Stimulated activated CD4-positive, alpha-beta T cell treated with anti-CD3 and anti-CD28 coated beads, Interleukin-15, amount 100 ng/mL, for 1 hour (primary cell): ENCODE data around the gene SLC20A1.
"Not testable (repeated sequence)": the region's sequence is repeated elsewhere in the genome, so short reads cannot be mapped to it uniquely, and the experiment has no call there.

Source experiments
- DNase-seq, 2 donors: peaks; one replicate each; pipeline ENCODE4 v3.0.0-alpha.2; 2020; ENCODE audit warnings: low read depth in 1 of 2, low spot score in 1 of 2

The SLC20A1 gene, protein sequence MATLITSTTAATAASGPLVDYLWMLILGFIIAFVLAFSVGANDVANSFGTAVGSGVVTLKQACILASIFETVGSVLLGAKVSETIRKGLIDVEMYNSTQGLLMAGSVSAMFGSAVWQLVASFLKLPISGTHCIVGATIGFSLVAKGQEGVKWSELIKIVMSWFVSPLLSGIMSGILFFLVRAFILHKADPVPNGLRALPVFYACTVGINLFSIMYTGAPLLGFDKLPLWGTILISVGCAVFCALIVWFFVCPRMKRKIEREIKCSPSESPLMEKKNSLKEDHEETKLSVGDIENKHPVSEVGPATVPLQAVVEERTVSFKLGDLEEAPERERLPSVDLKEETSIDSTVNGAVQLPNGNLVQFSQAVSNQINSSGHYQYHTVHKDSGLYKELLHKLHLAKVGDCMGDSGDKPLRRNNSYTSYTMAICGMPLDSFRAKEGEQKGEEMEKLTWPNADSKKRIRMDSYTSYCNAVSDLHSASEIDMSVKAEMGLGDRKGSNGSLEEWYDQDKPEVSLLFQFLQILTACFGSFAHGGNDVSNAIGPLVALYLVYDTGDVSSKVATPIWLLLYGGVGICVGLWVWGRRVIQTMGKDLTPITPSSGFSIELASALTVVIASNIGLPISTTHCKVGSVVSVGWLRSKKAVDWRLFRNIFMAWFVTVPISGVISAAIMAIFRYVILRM

DNA sequence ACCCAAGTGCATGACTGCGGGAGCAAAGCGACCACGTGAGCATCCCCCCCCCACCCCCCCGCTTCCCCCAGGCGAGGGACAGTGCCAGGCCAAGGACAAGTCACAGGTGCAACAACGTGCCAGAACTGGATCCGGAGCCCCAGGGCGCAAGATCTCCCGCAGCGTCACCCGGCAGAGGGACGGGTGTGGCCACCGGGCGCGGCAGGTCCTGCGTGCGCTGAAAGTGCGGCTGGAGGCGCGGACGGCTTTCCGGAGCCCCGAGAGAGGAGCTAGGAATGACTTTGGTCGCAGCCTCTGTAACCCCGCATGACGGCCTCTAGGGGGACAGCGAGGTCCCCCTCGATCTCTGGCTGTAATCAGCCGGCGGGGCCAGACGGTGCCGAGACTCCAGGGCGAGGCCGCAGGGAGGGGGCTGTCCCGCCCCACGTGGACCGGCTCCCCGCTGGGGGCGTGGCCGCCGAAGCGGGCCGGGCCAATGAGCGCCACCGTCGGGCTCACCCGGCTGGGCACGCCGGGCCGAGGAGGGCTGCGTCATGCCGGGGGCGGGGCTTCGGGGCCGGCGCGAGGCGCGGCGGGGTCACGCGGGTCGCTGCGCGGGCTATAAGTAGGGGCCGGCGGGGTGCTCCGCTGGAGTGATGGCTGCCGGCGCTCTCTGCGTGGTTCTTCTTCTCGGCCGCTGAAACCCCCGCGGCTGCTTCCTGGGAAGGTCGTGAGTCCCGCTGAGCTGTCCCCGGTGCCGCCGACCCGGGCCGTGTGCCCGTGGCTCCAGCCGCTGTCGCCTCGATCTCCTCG is at the start of gene SLC20A1:
SLC20A1 (plus strand) TSS at position 630 of the 792 bp plus-strand sequence. CDS start 890 bp downstream, outside the sequence.
- DNase-seq = peak; percentile 98 to 99

DNA sequence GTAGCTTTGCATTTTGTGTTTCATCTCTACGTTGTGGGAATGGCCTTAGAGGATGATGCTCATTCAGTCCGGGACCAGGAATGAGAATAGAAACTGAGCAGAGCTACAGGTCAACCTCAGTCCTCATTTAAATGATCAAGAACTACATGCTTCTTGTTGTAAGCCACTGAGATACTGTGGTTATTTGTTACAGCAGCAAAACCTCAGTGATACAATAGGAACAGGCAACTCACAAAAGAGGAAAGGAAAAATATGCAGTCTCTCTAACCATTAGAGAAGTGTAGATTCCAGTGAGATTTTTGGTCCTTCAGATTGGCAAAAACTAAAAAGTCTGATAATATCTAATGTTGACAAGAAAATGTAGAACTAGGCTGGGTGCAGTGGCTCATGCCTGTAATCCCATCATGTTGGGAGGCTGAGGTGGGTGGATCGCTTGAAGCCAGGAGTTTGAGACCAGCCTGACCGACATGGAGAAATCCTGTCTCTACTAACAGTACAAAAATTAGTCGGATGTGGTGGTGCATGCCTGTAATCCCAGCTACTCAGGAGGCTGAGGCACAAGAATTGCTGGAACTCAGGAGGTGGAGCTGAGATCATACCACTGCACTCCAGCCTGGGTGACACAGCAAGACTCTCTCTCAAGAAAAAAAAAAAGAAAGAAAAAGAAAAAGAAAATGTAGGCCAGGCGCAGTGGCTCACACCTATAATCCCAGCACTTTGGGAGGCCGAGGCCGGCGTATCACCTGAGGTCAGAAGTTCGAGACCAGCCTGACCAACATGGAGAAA is 48.0 kb upstream of the SLC20A1 start:
- DNase-seq = no peak

DNA sequence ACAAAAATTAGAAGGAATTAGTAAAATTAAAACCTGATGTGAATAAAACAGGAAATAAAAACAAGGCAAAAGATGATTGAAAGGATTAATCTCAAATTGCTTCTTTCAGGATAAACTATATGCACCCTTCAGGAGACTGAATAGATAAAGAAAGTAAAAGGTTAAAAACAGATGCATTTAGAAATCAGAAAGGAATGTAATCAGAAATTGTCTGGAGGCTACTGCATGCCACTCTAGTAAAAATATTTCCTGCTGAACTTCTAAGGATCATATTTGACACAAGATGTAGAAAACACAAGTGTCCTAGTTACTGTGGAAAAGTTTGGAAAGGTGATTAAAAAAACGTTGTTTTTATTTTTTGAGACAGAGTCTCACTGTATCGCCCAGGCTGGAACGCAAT is 45.1 kb upstream of the SLC20A1 start:
- no peak for DNase-seq

DNA sequence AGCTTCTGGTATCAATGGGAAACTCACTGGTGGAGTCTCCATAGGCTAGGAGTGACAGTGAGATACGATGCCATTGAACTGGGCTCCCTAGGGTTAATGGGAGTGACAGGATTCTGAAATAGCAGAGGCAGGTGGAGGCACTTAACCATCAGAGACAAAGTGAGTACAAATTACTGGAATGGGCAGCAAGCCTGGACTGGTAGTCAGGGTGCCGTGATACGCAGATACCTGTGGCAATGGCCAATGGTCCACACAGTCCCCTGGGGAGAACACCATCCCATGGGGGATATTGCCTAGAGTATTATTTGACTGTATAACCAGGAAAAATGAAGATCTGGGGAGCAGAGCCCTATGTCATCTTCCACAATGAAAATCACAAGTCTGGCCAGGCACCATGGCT is 44.0 kb upstream of the SLC20A1 start:
- no peak for DNase-seq

DNA sequence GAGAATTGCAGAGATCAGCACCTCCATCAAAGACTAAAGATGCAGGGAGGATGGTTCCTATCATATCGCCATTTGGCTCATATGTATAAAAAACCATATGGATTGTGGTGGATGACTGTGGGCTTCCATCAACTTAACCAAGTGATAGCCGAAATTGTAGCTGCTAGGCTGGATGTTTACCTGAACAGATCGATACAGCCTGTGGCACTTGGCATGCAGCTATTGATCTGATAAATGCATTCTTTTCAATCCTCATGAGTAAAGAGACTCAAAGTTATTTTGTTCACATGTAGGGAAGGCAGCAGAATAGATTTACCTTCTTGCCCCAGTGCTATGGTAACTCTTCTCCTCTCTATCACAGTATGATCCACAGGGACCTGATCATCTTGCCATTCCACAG is 42.8 kb upstream of the SLC20A1 start:
- no peak for DNase-seq

DNA sequence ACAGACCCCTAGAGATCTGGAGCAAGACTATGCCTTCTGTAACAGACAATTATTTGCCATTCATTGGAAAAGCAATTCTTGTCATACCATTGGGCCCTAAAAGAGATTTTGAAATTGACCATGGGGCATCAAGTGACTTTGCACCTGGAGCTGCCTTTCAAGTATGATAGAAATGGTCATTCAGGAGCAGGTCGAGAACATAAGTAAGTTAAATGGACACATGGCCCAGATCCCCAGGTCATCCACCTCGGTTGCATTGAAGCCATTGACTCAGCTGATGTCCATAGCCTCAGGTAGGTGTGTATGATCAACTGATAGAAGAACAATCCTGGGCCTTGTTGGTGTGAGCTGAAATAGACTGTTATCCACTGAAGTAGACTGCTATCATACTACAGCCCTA is 42.0 kb upstream of the SLC20A1 start:
- no peak for DNase-seq

DNA sequence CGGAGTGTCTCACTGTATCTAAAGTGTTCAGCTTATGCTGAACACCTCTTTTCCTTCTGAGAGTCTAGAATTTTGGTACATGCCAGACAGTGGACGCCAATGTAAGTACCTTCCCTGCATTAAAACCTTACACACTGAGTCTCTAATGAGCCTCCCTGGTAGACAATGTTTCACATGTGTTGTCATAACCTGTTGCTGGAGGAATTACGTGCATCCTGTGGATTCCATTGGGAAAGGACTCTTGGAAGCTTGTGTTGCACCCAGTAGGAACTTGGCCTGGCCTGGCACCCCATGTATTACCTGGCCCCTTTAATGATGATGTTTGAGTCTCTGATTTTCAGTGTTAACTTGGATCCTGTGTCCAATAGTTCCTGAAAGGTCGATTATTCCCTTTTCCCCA is 40.8 kb upstream of the SLC20A1 start:
- no peak for DNase-seq

DNA sequence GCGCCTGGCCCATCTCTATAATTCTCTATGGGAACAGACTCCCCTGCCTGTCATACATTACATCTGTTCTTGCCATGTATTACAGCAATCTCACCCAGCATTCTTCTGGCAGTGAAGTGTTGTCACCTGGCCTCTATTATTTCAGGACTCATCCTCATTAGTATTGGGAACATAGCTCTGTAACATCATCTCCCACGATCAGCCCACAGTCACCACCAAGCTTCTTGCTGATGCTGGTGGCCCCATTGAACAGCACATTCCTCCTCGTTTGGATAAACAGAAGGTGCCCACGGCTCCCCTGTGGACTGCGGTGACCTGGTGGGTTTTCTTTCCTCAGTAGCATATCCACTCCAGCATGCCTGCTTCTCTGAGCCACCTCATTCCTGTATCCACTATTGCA is 39.8 kb upstream of the SLC20A1 start:
- DNase-seq = no peak

DNA sequence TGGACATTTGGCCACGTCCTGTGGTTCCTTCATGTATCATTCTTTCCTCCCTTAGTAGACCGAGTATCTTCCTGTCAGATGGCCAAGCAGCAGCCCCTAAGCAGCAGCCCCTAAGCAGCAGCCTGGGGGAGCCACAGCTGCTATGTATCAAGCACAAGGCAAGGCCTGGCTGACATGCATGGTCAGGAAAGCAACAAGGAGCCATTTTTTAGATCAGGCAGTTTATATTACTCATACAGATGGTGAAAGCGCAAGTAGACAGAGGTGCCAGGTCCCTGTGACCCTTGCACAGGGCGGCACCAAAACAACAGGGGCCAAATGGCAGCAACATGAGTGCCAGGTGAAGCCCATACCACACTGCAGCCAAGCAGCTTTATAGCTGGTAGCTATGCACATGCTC is 39.2 kb upstream of the SLC20A1 start:
- no peak for DNase-seq

DNA sequence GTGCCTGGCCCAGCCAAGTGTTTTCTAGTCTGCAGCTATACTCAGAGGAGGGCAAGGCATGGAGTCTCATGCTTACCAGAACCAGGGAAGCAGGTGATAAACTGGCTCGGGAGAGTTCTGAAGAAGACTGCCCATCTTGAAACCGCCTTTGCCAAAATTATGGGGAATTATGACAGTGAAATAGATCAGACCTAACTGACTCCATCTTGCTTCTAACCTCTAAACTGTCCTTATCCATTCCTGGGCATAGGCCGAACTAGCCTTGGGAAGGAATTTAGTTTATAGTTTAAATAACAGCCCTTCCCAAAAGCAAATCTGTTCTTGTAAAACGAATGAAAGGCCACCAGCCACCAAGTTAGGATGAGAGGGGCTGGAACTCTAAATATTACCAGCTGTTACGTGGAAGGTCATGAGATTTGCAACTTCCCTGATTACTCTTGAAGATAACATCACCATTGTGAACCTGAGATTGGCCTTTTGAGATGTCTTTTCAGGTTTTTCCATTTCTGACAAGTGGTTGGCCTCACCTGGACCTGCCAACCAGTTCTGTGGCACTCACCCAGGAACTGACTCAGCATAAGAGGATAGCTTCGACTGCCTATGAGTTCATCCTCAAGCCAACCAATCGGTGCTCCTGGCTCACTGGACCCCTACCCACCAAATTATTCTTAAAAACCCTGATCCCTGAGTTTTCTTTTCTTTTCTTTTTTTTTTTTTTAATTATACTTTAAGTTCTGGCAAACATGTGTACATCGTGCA is 37.9 kb upstream of the SLC20A1 start:
- no peak for DNase-seq

DNA sequence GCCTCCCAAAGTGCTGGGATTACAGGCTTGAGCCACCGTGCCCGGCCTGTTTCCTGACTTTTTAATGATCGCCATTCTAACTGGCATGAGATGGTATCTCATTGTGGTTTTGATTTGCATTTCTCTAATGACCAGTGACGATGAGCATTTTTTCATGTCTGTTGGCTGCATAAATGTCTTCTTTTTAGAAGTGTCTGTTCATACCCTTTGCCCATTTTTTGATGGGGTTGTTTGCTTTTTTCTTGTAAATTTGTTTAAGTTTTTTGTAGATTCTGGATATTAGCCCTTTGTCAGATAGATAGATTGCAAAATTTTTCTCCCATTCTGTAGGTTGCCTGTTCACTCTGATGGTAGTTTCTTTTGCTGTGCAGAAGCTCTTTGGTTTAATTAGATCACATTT is 36.4 kb upstream of the SLC20A1 start:
- not testable (repeated sequence) for DNase-seq

DNA sequence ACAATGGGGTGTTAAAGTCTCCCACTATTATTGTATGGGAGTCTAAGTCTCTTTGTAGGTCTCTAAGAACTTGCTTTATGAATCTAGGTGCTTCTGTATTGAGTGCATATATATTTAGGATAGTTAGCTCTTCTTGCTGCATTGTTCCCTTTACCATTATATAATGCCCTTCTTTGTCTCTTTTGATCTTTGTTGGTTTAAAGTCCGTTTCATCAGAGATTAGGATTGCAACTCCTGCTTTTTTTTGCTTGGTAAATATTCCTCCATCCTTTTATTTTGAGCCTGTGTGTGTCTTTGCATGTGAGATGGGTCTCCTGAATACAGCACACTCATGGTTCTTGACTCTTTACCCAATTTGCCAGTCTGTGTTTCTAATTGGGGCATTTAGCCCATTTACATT is 33.5 kb upstream of the SLC20A1 start:
- not testable (repeated sequence) for DNase-seq

DNA sequence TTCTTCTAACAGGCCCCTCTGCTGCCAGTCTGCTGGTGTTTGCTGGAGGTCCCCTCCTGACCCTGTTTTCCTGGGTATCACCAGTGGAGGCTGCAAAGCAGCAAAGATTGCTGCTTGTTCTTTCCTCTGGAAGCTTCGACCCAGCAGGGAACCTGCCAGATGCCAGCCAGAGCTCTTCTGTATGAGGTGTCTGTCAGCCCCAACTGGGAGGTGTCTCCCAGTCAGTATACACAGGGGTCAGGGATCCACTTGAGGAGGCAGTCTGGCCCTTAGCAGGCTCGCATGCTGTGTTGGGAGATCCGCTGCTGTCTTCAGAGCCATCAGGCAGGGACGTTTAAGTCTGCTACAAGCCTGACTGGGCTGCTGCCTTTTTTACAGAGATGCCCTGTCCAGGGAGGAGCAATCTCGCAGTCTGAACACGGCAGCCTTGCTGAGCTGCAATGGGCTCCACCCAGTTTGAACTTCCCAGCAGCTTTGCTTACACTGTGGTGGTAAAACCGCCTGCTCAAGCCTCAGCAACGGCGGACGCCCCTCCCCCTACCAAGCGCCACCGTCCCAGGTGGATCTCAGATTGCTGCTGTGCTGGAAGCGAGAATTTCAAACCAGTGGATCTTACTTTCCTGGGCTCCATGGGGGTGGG is 31.4 kb upstream of the SLC20A1 start:
- no peak for DNase-seq

DNA sequence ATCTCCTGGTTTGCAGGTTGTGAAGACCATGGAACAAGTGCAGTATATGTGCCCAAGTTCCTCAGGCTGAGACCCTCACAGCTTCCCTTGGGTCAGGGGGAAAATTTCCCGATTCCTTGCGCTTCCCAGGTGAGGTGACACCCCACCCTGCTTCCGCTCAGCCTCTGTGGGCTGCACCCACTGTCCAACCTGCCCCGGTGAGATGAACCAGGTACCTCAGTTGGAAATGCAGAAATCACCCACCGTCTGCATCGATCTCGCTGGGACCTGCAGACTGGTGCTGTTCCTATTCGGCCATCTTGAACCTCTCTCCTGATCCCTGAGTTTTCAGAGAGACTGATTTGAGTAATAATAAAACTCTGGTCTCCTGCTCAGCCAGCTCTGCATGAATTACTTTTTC is 30.7 kb upstream of the SLC20A1 start:
- no peak for DNase-seq

DNA sequence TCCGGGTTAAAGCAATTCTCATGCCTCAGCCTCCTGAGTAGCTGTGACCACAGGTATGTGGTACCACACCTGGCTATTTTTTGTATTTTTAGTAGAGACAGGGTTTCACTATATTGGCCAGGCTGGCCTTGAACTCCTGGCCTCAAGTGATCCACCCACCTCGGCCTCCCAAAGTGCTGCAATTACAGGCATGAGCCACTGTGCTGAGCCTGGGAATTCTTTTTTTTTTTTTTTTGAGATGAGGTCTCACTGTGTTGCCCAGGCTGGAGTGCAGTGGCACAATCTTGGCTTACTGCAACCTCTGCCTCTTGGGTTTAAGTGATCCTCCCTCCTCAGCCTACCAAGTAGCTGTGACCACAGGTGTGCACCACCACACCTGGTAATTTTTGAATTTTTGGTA is 29.9 kb upstream of the SLC20A1 start:
- not testable (repeated sequence) for DNase-seq

DNA sequence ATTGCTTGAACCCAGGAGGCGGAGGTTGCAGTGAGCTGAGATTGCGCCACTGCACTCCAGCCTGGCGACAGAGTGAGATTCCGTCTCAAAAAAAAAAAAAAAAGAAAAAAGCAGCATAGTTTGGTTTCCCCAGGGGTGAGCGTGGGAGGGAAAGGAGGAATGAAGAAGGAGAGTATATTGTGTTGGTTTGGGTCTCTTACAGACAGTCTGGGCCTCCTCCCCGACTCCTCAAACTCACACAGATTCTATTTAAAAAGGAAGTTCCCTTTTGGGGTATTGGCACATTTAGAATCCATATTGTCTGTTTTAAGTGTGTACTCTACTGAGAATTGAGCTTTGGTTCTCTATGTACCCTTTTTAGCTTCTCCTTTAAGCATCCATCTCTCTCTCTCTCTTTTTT is 27.4 kb upstream of the SLC20A1 start:
- no peak for DNase-seq

DNA sequence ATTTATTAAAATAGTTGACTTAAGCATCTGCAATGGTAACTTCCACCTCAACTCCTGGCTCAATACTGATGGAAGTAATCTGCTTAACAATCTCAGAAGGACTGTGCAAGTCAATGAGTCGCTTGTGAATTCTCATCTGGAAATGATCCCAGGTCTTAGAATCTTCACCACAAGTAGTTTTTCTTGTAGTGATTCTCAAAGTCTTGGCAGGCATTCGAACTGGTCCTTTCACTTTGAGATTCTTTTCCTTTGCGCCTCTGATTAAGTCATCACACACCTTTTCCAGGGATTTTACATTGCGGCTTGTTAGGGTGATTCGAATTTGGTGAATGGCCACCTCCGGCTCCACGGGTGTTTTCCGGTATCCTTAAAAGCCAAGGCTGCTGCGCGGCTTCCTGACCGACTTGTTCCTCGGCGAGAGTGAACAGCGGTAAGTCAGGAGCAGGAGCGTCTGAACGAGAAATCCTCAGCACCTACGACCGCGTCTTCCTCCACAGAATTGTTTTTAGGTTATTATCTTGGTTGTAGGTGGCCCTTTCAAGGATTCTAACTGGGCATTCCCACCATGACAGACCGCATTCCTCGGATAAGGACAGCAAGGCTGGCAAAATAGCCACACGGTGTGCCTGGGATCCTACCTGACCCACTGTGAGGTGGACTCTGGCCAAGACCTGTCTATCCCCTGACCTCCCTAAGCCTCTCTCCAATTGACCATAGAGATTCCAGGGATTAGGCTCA is 23.8 kb upstream of the SLC20A1 start:
- no peak for DNase-seq

DNA sequence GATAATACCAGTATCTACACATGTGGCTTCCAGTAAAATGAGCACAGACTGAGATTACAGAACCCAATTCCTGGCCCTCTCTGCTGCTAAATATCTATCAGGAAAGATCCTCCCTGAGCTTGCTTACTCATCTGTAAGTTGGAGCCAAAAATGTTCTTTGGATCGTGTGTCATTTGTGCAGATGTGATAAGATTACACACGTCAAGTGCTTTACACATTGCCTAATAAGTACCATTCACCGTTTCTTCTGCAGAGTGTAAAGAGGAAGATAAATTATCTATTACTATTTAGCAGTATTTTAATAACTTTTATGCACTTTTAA is 23.2 kb upstream of the SLC20A1 start:
- no peak for DNase-seq
